Stimulated activated CD8-positive, alpha-beta memory T cell treated with anti-CD3 and anti-CD28 coated beads, Interleukin-4, amount 100 ng/mL, for 1 hour (primary cell): ENCODE data around the gene DAB1.

ENCODE experiments used
- DNase-seq, 2 donors: peaks; one replicate each; pipeline ENCODE4 v3.0.0-alpha.2; 2020; ENCODE audit warnings: low read depth in 2 of 2, low spot score in 1 of 2

Gene DAB1

DNA sequence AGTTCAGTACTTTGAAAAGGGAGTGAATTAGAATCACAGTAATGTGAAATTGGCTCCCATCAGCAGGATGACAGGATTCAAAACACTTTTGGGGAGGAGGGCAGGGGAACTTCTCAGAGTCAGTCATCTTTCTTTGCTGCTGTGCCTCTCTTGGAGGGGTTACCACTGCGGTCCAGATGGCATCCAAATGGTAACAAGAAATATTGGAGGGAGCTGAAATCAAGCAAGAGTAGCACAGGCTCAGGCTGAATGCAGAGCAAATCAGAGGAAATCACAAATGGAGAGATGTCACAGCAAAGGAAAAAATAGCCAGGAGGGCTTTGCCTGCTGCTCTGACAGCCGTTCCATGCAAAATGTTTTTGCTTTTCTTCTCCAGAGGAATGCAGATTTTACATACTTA, 383.0 kb downstream of the DAB1 start:
- no peak for DNase-seq

DNA sequence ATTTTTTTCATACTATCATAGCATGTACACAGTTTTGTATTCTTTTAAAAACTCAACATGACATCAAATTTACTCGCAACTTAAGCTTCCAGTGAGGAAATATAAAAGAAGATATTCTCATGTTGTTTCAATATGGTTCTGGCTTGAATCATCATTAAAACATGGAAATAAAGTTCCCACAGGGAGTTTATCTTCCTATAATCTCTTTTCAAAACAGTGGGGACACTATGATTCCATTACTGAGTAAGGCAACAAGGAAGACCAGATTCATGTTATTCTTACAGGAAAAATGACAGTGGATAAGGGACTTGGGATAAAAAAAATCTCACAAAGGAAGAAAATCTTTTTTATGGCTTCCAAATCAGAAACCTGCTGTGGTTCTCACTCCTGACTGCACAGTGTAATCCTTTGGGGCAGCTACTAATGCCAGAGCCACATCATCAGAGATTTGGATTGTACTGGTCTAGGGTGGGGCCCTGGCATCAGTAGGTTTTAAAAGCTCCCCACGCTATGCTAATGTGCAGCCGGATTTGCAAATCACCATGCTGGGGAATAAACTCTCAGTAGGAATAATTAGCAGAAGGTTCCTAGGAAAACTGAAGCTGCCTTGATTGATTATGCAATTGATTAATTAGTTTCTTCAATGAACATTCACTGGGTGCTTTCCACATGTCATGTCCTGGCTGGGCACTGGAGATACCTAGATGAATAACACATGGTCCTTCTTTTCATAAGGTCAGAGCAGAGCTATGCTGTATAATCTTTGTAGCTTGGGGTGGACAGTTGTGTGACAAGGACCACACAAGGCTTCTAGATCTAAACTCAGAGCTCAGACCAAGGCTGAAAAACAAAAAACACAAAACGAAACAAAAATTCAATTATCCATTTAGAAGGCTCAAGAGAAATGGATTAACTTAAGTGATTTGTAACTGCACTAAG, 386.9 kb downstream of the DAB1 start:
- DNase-seq = no peak

DNA sequence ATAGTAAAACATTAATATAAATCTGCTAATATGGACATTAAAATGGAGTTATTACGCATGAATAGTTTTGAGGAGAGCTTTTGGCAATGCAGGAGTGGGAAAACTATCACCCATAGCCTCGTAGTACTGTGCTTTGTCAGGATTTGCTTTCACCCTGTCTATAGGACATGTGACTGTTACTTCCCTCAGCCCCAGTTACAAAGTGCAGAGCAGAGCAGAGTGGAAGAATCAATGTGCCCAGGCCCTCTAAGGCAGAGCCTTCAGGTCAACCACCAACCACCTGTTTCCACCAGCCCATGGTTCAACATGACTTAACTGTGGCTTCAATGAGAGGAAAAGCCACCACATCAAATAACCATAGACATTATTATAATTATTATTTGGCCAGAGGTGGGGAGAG, 389.1 kb downstream of the DAB1 start:
- DNase-seq = no peak

DNA sequence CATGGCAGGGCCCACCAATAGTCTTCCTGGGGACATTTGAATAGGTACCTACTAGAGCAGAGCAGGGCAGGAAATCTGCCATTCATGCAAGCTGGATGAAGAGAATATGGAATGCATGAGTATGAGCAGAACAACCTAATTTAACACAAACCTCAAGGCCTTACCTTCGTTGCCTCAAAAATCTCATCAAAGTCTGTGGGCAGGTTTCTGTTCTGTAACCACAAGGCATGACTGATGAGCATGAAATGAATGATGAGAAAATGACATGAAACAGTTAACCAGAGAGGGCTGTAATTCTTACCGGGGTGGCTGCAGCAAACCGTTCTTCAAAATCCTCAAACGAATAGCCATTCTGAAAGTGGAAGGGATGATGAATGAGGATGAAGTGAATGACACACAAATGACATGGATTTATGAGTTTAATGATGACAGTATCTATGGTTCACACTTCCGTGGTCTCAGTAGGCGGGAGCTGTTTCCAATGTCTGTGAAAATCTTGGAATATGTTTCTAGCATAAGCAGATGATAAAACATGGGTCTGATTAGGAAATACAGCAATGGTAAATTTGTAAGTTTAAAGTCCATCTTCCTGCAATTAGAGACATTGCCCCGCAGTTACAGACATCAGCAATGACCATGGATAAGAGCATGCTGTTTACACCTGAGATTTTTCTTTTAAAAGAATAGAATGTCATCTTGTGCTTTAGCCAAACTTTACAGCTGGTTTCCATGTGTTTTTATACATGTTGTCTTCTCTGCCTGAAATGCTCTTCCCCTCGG, 390.4 kb downstream of the DAB1 start:
- no peak for DNase-seq

DNA sequence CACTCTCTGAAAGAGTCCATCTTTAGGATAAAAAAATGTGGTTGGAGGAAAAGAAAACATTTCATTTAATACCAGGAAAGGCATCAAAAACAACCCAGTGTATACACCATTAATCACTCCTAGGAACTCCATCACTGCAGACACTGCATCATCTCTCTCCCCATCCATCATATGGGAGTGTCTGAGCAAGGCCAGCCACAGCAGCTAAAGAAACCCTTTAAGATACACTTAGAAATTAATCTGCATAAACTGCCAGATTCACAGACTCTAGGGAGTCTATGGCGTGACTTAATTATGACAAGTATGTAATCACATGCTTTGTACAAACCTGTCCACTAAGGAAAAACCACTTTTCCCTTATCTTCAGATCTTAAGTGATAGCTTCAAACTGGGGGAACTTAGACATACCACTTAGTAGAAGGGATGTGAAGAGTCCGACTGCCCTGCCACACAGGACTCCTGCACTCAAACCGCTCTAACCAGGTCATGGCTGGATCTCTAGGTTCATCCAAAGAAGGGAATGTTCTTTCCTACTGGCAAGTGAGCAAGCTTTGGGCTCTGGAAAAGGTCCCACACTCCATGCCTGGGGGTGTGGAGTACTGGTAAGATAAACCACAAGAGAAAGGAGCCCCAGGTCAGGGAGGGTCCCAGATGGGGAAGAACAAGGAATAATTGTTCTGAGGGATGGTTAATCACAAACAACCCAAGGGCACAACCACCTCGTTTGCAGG, 397.1 kb downstream of the DAB1 start:
- DNase-seq = no peak

DNA sequence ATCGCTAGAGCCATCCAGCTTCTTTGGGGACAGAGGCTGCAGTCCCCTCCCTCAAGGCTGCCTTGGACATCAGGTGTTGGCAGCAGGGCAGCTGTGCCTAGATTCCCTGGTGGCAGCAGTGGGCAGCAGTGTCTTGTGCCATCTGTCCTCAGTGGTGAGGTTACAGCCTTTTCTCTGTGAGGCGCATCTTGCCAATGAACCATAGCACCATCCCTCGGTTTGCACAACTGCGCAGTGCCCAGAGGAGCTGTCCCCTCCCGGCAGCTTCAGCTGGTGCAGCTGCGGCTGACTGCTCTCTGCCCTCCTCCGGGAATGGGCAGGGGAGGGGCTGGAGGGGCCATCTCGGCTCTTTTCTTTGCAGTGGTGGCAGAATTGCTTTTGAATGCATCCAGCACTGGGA, 399.0 kb downstream of the DAB1 start:
- DNase-seq = no peak

DNA sequence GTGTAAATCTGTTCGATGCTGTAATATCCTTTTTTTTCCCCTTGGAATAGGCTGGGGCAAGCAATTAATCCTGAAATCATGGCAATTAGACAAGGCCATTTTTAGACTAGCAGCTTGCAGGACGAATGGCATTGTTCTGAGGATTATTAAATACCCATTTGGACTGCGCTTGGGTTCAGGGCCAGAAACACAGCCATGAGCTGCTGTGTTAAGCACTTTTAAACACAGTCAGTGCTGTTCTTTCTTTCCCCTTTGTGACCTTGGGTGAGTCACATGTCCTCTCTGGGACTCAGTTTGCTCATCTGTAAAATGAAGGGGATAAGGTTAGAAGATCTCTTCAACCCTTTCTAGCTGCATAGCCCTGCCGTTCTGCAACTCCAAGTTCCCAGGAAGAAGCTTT, 399.4 kb downstream of the DAB1 start:
- no peak for DNase-seq

DNA sequence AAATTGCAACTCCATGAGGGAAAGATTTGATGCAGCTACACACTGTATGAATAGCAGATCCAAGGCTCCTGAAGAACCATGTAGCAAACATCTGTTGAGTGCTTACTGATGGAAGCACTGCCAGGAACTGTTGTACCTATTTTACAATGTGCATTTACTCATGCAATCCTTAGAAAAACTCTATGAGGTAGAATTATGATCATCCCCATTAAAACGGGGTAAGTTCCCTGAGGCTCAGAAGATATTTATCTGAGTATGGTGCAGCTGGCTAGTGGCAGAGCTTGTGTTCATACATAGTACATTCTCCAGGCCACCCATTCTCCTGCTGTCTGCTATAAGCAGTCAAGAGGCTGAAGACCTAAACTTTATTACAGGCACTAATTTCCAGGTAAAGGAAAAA, 403.6 kb downstream of the DAB1 start:
- DNase-seq = no peak

DNA sequence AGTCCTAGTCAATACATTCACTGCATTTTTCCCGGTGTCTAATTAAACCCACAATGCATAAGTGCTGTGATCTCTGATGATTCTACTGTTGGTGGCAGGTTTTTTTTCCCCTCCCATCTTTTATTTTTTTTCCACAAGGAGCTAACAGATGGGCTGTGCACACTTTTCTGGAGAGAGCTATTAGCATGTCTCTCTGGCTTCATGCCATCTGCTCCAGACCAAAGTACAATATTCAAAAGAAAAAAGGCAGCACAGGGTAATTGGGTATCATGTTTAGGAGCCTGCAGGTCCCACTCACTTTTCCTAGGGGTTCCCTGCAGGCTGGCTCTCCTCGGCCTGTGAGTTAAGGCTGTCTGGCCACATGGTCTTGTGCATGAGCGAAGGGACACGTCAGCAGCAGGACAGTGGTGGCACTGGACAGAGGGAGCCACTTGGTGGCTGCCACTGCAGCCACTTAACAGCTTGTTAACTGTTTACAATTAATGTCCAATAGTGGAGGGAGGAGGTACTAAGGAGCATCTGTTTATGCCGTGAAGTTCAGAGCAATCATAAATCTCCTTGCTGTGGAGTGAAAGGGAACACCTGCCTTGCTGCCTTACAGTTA, 404.5 kb downstream of the DAB1 start:
- DNase-seq = no peak

DNA sequence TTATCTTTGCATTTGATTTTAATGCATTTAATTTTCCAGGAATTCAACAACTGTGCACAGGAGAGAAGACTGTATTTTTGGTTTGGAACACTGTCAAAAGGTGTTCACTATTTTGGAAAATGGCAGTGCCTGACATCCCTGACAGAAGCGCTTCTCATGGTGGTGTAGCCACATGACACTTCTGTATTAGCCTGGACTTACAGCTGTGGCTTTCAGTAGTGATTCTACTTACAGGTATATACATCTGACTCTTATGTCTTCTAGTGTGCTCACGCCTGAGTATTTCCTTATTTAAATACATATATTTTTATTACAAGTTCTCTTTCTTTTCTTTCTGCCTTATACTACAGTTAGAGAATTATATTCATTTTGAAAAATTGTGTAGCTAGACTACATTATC, 405.7 kb downstream of the DAB1 start:
- DNase-seq = no peak

DNA sequence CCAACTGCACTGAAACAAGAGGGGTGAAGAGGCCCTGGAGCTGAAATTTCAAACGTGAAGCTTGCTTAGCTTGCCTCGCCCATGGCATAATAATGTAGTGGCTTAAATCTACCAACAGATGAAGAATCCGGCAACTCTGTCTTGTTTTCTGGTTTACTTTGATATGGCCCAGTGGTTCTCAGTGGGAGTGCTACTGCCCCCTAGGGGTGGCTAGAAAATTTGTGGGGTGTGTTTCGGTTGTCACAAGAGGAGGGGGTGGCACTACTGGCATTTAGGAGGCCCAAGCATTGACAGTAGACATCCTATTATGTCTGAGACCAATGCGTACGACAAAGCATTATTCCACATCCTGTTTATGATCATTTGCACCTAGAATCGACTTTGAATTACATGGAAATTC, 406.1 kb downstream of the DAB1 start:
- DNase-seq = no peak

DNA sequence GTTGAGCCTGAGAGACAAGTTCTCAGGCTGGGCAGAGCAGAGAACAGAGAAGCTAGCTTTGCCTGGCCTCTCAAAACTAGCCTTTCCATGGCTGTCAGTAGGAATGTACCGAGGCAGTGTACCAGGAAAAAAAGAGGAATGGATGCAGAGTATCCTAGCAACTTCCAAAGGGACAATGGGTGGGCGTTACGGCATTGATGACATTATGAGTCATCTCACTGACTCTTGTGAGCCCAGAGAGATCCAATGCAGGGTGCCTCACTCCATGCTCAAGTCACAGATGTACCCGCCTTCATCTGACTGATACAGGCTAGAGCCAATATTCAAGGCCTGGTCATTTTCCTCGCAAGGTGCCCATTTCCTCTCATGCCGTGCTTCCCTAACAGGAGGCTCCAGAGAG, 406.7 kb downstream of the DAB1 start:
- no peak for DNase-seq

DNA sequence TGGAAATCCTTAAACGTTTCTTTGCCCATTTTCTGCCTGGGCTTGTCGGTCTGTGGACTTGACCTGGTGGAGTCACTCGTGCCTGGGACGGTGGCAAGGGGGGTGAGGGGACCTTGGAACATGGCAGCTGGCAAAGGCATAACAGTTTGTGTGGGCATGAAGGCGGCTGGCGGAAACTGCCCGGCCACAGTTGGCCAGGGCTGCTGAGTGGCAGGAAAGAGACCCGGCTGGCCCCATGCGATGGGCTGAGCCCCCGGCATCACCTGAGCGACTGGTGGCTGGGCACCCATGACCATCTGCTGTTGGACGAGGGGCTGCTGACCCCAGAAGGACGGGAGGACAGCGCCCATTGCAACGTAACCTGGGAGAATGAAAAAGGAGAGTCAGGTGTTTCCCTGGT, 408.8 kb downstream of the DAB1 start:
- no peak for DNase-seq

DNA sequence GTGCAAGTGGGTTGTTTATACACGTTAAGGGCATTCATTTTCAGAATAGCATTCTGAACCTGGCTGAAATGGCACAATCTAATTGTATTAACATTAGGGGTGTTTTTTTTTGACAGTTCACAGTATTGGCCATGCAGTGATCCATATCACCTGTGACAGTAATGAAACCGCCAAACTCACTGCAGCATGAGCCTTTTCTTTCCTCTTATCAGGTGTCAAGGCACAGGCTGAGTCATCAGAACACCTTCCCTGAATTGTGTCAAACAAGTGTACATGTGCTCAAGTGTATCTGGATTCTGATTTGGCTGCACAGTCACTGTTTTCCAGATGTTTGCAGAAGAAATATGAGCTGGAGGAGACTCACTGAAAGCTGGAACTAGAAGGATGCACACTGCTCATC, 410.3 kb downstream of the DAB1 start:
- DNase-seq = no peak

DNA sequence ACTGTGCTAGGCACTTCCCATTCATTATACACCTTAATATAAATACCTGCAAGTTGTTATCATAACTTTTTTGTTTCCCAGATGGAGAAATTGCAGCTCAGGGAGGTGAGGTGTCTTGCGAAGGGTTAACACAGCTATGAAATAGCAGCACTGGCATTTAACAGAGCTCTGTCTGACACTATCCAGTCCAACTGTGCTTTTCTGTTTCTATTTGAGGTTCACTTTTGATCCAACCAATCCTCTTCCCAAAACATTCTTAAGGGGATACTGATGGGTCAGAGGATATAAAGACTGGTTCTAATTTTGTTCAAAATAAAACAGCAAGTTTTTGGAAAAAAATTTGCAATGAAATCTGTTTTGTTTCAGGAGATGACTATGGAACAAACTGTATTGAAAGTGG, 411.5 kb downstream of the DAB1 start:
- DNase-seq = no peak

DNA sequence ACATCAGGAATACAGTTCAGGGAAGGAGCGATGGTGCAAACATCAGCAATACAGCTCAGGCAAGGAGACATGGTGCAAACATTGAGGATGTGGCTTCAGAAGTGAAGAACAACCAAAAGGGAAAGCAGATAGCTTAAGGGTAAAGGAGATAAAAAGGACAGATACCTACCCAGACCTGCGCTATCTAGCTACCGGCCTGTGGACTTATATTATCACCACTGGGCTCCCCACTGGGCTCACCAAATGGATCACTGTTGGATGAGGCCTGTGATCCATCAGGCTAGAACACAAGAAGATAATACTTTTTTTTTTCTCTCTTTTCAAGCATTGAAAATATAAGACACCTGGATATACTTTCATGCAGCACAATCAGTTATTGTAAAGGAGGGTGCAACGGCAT, 413.3 kb downstream of the DAB1 start:
- DNase-seq = no peak

DNA sequence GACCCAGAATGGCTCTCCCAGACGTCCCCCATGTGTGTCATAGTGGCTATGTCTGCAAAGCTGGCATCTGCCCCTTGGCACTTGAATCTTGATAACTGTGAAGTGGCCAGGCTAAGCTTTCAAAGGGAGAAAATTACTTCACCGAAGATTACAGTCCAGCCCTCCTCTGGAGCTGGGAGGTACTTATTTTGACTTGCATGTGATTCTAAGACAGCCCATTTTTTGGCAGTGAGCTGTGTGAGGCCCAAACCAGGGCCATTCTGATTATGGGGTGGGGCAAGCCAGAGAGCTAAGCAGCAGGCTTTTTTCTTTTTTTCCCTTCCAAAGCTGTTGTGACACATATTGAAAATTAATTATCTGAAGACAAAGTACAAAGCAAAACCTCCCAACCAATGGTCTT, 415.9 kb downstream of the DAB1 start:
- no peak for DNase-seq

DNA sequence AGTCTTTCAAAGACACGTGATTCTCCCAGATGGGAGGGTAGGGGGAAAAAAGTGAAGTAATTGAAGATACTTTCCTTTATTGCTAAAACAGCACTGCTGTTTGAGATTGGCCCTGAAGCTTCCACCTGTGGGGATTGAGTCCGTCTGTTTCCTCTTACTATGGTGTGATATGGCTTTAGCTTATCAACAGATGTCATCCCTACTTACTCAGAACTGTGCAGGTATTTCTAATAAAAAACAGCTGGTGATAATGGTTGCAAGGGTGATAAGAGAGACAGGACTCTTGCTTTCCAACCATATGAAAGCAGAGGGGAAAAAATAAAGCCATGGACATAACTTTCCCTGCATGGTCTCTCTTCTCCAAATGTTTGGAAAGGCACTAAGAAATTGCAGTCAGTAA, 416.4 kb downstream of the DAB1 start:
- no peak for DNase-seq

DNA sequence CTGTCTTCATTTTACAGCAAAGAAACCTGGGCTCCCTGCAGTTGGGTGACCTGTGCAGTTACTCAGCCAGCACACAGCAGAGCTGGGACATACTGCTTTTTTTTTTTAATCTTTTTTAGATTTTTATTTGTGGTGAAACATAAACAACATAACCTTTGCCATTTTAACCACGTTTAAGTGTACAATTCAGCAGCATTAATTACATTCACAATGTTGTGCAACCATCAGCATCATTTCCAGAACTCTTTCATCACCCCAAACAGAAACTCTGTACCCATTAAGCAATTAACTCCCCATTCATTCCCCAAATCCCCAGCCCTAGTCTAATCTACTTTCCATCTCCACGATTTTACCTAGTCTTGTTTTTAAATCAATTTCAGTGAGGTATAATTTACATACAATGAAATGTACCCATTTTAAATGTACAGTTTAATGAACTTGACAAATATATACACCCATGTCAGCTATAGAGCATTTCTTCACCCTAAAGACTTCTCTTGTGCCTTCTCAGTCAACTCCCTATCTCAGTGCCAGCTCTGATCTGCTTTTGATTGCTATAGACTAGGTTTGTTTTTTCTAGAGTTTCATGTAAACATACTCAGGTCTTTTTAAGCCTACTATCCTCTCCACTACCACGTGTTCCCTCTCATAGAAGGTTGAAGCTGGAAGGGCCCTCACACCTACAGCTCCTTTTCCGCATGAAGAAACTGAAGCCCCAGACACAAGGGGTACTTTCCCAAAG, 420.3 kb downstream of the DAB1 start:
- DNase-seq = no peak

DNA sequence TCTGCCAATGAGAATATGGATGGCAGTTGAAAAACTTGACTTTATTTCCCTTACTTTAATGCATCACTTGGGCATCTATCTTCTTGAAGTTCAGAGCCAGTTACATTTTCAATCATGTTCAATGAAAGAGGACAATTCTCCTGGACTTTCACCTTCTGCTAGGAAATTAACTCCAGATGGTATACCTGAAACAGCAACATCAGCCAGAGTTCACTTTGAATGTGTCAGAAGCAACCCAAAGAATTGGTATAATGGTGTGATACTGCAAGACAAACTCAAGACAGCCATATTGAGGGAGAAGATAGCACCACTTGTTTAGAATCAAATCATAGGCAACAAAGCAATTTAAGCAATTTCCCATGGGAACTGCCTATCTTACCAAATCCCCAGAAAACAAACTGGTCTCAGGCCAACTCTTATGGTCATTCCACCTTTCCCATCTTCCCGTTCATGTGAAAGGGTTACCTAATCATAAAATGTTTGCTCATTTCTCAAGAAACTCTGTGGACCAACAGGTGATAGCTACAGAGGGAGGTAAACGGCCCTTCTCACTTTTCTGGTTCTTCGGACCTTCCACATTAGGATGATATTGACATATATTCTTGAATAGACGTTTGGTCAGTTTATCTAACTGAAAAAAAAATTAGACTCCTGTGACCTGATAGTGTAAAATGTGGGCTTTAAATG, 428.3 kb downstream of the DAB1 start:
- DNase-seq = no peak
